SK-N-SH (cell line): ENCODE results near the gene CTBP2. TPM values are rescaled to one million over a fixed set of nuclear protein-coding genes. Genes with fewer than 3 reads are reported as not detected.
A peak's percentile ranks its signal among the peaks of the same experiment; 100 is the strongest.

Source experiments
- CTCF ChIA-PET: fragments of 300-600, 350-600 bp; formaldehyde crosslinking; extraction: SDS; loops from one replicate; lab custom pipeline; 2021; lab: Yijun Ruan, JAX
- POLR2A ChIA-PET: fragments of 350-600 bp; sonication (Branson Sonifier 250); formaldehyde crosslinking; extraction: SDS; loops from one replicate; lab custom pipeline; 2020; ENCODE audit warnings: antibody characterized with exemption, inconsistent platforms; lab: Yijun Ruan, JAX
- DNase-seq: peaks from one replicate; pipeline ENCODE4 v3.0.0; 2012
- H2AFZ ChIP-seq: fragments of 200-600 bp; sonication (generic); 2 replicates; pipeline ENCODE4 v1.8.1; 2016; ENCODE audit warnings: antibody characterized with exemption, mild to moderate bottlenecking, low read depth
- H3F3A ChIP-seq: fragments of 200-600 bp; sonication (generic); replicated peaks from 2 replicates; pipeline ENCODE3; 2016; ENCODE audit warnings: antibody characterized with exemption, mild to moderate bottlenecking; ENCODE audit not compliant: insufficient read depth
- H3K27ac ChIP-seq, 2 experiments: fragments of 200-500 bp in 1 of 2; fragments of 200-600 bp in 1 of 2; sonication (Bioruptor generic) in 1 of 2; sonication (generic), shearing (Covaris generic) in 1 of 2; 2 replicates each; pipeline versions ENCODE4 v1.5.1 to v1.6.1; 2014 to 2016; ENCODE audit warnings: low read depth in 2 of 2, inconsistent platforms in 1 of 2, low read length in 1 of 2, mild to moderate bottlenecking in 1 of 2, mixed read lengths in 1 of 2
- H3K27me3 ChIP-seq: fragments of 200-600 bp; sonication (generic), shearing (Covaris generic); 2 replicates; pipeline ENCODE4 v1.6.1; 2016; ENCODE audit warnings: mixed run types; ENCODE audit not compliant: insufficient read depth
- H3K36me3 ChIP-seq, 2 experiments: fragments of 200-500 bp in 1 of 2; fragments of 200-600 bp in 1 of 2; sonication (Bioruptor generic) in 1 of 2; sonication (generic) in 1 of 2; replicated peaks in 1 of 2; 2 replicates each; pipeline versions ENCODE3 to v1.5.1; 2014 to 2016; ENCODE audit warnings: low read length in 1 of 2, mild to moderate bottlenecking in 1 of 2; ENCODE audit not compliant: insufficient read depth in 2 of 2, control insufficient read depth in 1 of 2
- H3K4me1 ChIP-seq, 2 experiments: fragments of 200-500 bp in 1 of 2; fragments of 200-600 bp in 1 of 2; sonication (Bioruptor generic) in 1 of 2; sonication (generic), shearing (Covaris generic) in 1 of 2; 2 replicates each; pipeline versions ENCODE4 v1.5.1 to v1.6.1; 2014 to 2016; ENCODE audit warnings: low read depth in 1 of 2, low read length in 1 of 2, mixed run types in 1 of 2; ENCODE audit not compliant: insufficient read depth in 2 of 2, control insufficient read depth in 1 of 2
- H3K4me2 ChIP-seq: fragments of 200-600 bp; sonication (generic), shearing (Covaris generic); 2 replicates; pipeline ENCODE4 v1.6.1; 2017; ENCODE audit warnings: mixed run types
- H3K4me3 ChIP-seq, 2 experiments: fragments of 200-500 bp in 1 of 2; fragments of 200-600 bp in 1 of 2; sonication (Bioruptor generic) in 1 of 2; sonication (generic), shearing (Covaris generic) in 1 of 2; 2 replicates each; pipeline versions ENCODE4 v1.5.1 to v1.8.1; 2014 to 2016; ENCODE audit warnings: low read depth in 2 of 2, inconsistent platforms in 1 of 2, low read length in 1 of 2, mild to moderate bottlenecking in 1 of 2, mixed read lengths in 1 of 2, moderate library complexity in 1 of 2
- H3K79me2 ChIP-seq: fragments of 200-600 bp; sonication (generic); 2 replicates; pipeline ENCODE4 v1.8.1; 2017; ENCODE audit warnings: mild to moderate bottlenecking; ENCODE audit not compliant: insufficient read depth
- H3K9ac ChIP-seq: fragments of 200-600 bp; sonication (generic); 2 replicates; pipeline ENCODE4 v1.6.1; 2017; ENCODE audit warnings: mixed run types
- H3K9me2 ChIP-seq: fragments of 200-600 bp; sonication (generic); 2 replicates; pipeline ENCODE4 v1.6.1; 2017; ENCODE audit warnings: mixed run types
- H3K9me3 ChIP-seq: fragments of 200-600 bp; sonication (generic); 2 replicates; pipeline ENCODE4 v1.6.1; 2017; ENCODE audit warnings: mixed run types, mild to moderate bottlenecking, moderate library complexity
- H4K20me1 ChIP-seq: fragments of 200-600 bp; sonication (generic); 2 replicates; pipeline ENCODE4 v1.6.1; 2017; ENCODE audit warnings: mild to moderate bottlenecking, mixed run types; ENCODE audit not compliant: insufficient read depth
- CTCF ChIP-seq: fragments of 200-600 bp; sonication (generic); IDR thresholded peaks from 2 replicates; pipeline ENCODE4 v1.6.1; 2017; ENCODE audit warnings: antibody characterized with exemption, mild to moderate bottlenecking, moderate library complexity
- EZH2phosphoT487 ChIP-seq: fragments of 200-600 bp; sonication (generic); IDR thresholded peaks from 2 replicates; pipeline ENCODE4 v1.6.1; 2017; ENCODE audit warnings: low read depth, mixed run types, mild to moderate bottlenecking, antibody characterized with exemption, moderate library complexity, borderline replicate concordance
- FOSL2 ChIP-seq: IDR thresholded peaks from 2 replicates; pipeline ENCODE4 v1.4.0; 2012; ENCODE audit warnings: low read depth, mild to moderate bottlenecking, moderate library complexity, borderline replicate concordance
- FOXJ3 ChIP-seq: sonication (generic); formaldehyde crosslinking; IDR thresholded peaks from 2 replicates; pipeline ENCODE4 v1.5.1; 2020; ENCODE audit warnings: mild to moderate bottlenecking, missing genetic modification reagents
- FOXM1 ChIP-seq: IDR thresholded peaks from 2 replicates; pipeline ENCODE4 v1.4.0; 2012; ENCODE audit warnings: low read depth, mild to moderate bottlenecking
- GATA2 ChIP-seq: sonication (generic); formaldehyde crosslinking; IDR thresholded peaks from 2 replicates; pipeline ENCODE4 v1.5.0; 2020; ENCODE audit warnings: mild to moderate bottlenecking, missing genetic modification reagents
- IRF3 ChIP-seq: fragments of 150-350 bp; IDR thresholded peaks from 2 replicates; pipeline ENCODE4 v1.6.1; 2016; ENCODE audit warnings: mild to moderate bottlenecking, low read depth, low read length
- JUND ChIP-seq: IDR thresholded peaks from 2 replicates; pipeline ENCODE4 v1.4.0; 2012
- MEF2A ChIP-seq: IDR thresholded peaks from 2 replicates; pipeline ENCODE4 v1.4.0; 2012; ENCODE audit warnings: low read depth, borderline replicate concordance
- POLR2AphosphoS5 ChIP-seq: IDR thresholded peaks from 2 replicates; pipeline ENCODE4 v1.6.1; 2012; ENCODE audit warnings: low read depth, low read length
- RCOR1 ChIP-seq: fragments of 150-350 bp; IDR thresholded peaks from 2 replicates; pipeline ENCODE4 v1.6.1; 2017; ENCODE audit warnings: antibody characterized with exemption, low read length
- REST ChIP-seq: IDR thresholded peaks from 2 replicates; pipeline ENCODE4 v1.6.1; 2012; ENCODE audit warnings: mild to moderate bottlenecking, low read depth, low read length, moderate library complexity
- RFX5 ChIP-seq: IDR thresholded peaks from 2 replicates; pipeline ENCODE4 v1.6.1; 2012; ENCODE audit warnings: mild to moderate bottlenecking, improper control_type of control experiment, low read length
- SIN3A ChIP-seq: IDR thresholded peaks from 2 replicates; pipeline ENCODE4 v1.6.1; 2012; ENCODE audit warnings: low read depth, mild to moderate bottlenecking, low read length, moderate library complexity, borderline replicate concordance
- TEAD4 ChIP-seq: IDR thresholded peaks from 2 replicates; pipeline ENCODE4 v1.4.0; 2012; ENCODE audit warnings: mild to moderate bottlenecking, borderline replicate concordance; ENCODE audit not compliant: insufficient read depth
- USF2 ChIP-seq: fragments of 150-350 bp; IDR thresholded peaks from 2 replicates; pipeline ENCODE4 v1.6.1; 2017; ENCODE audit warnings: antibody characterized with exemption, low read length, low read depth, borderline replicate concordance
- YY1 ChIP-seq: IDR thresholded peaks from 2 replicates; pipeline ENCODE4 v1.4.0; 2012; ENCODE audit warnings: low read depth, mild to moderate bottlenecking
- whole genome bisulfite sequencing: methylation state at CpG from one replicate; pipeline ENCODE4 v1.1.6; 2017; ENCODE audit warnings: low lambda C conversion rate; 5-methylcytosine and 5-hydroxymethylcytosine counted together
- polyA plus RNA-seq, 3 experiments: library from polyadenylated mRNA; depleted of rRNA; stranded (reverse); fragments of >200 nt; gene quantifications; 2 replicates each; pipeline ENCODE4 v1.2.3, GENCODE V29; 2012

CTBP2 gene
- polyA plus RNA-seq, 1 of the 3 experiments (the other 2 are of a cell fraction): 69.7 TPM

- TF ChIP-seq REST (no peak), USF2 (no peak), SIN3A (0 out of 2 replicates have a peak, but pooled peaks have one; percentile 23), EZH2phosphoT487 (no peak), FOXJ3 (CRISPR knock-in tag) (no peak), RFX5 (no peak), TEAD4 (no peak), GATA2 (no peak)
These were observed 718 bp upstream of the CTBP2 start (continued) for GRCh38 chr10:125160856-125161706.

- CTCF ChIA-PET: no interaction called here
- Histone ChIP-seq H3K9me3 (no peaks in the 10 kb centered on the region), H3K27ac (peak overlapping the region; percentile 77 to 98), H3K4me2 (peak overlapping the region; percentile 52; the same call in 1 of the 2 replicates), H2AFZ (no peak overlapping the region), H3K9me2 (no peaks in the 10 kb centered on the region), H3F3A (peaks cover 17% of the 10 kb centered on the region), H3K27me3 (no peaks in the 10 kb centered on the region), H3K9ac (peak overlapping the region; percentile 82; the same call in 1 of the 2 replicates), H3K4me3 (peak overlapping the region; percentile 70 to 81), H3K36me3 (peaks cover 4 to 5% of the 10 kb centered on the region in 2 experiments), H3K79me2 (peaks cover 51% of the 10 kb centered on the region), H3K4me1 (peaks cover 33 to 34% of the 10 kb centered on the region in 2 experiments), H4K20me1 (peaks cover 34% of the 10 kb centered on the region)
- no CpG with 5 or more reads among the region's 66 CpGs for WGBS
- POLR2A ChIA-PET: no interaction called here
- TF ChIP-seq CTCF (no peak), IRF3 (no peak), FOXJ3 (CRISPR knock-in tag) (no peak), FOXM1 (no peak), POLR2AphosphoS5 (no peak), RCOR1 (no peak), MEF2A (no peak), USF2 (no peak), YY1 (no peak), GATA2 (no peak), FOSL2 (no peak), JUND (no peak)
- peak; percentile 70 for DNase-seq
These were observed 854 bp downstream of the CTBP2 start for GRCh38 chr10:125159486-125159931.
